Esophagus muscularis mucosa (tissue), 4 donors: ENCODE measurements around the gene GAREM1. TPM values are rescaled to one million over a fixed set of nuclear protein-coding genes. Genes with fewer than 3 reads are reported as not detected.

ENCODE experiments used
- DNase-seq: peaks from one replicate; pipeline ENCODE4 v3.0.0-alpha.2; 2017; ENCODE audit errors: extremely low spot score
- H3K27ac ChIP-seq, 4 donors: fragments of 200-600 bp; sonication (generic); replicated peaks in 1 of 4; 1 replicate in 3 of 4; 2 replicates in 1 of 4; pipeline ENCODE4 v1.5.1; 2016 to 2019; ENCODE audit warnings: mild to moderate bottlenecking in 1 of 4
- H3K27me3 ChIP-seq, 4 donors: fragments of 200-600 bp; sonication (generic); one replicate each; pipeline versions ENCODE4 v1.5.1 to v1.6.0; 2016 to 2019
- H3K36me3 ChIP-seq, 4 donors: fragments of 200-600 bp; sonication (generic); one replicate each; pipeline ENCODE4 v1.5.1; 2016 to 2019
- H3K4me1 ChIP-seq, 4 donors: fragments of 200-600 bp; sonication (generic); one replicate each; pipeline ENCODE4 v1.5.1; 2016 to 2019
- H3K4me3 ChIP-seq, 4 donors: fragments of 200-600 bp; sonication (generic); 1 replicate in 2 of 4; 2 replicates in 2 of 4; pipeline ENCODE4 v1.5.1; 2016 to 2019; ENCODE audit warnings: mild to moderate bottlenecking in 4 of 4, moderate library complexity in 1 of 4
- H3K9me3 ChIP-seq, 4 donors: fragments of 200-600 bp; sonication (generic); 1 replicate in 3 of 4; 2 replicates in 1 of 4; pipeline ENCODE4 v1.5.1; 2016 to 2019
- CTCF ChIP-seq, 3 experiments: fragments of 200-600 bp in 2 of 3; fragments of 450-650 bp in 1 of 3; sonication (generic) in 2 of 3; IDR thresholded peaks; one replicate each; pipeline ENCODE4 v1.5.1; 2017 to 2019; ENCODE audit warnings: antibody characterized with exemption in 3 of 3, mild to moderate bottlenecking in 2 of 3, moderate library complexity in 1 of 3
- EP300 ChIP-seq: sonication (generic); formaldehyde crosslinking; IDR thresholded peaks from one replicate; pipeline ENCODE4 v1.6.1; 2017; ENCODE audit warnings: antibody characterized with exemption
- POLR2A ChIP-seq: fragments of 450-650 bp; IDR thresholded peaks from one replicate; pipeline ENCODE4 v1.6.1; 2017; ENCODE audit warnings: antibody characterized with exemption, moderate library complexity, mild to moderate bottlenecking, low read depth
- POLR2AphosphoS5 ChIP-seq, 2 donors: sonication (generic); formaldehyde crosslinking; IDR thresholded peaks; one replicate each; pipeline ENCODE4 v1.6.1; 2017; ENCODE audit warnings: antibody characterized with exemption in 2 of 2
- WGBS: methylation state at CpG from one replicate; pipeline ENCODE4 v1.1.5; 2018; 5-methylcytosine and 5-hydroxymethylcytosine counted together
- intact Hi-C: fragments of 100-400 bp; cut with DNase I; formaldehyde crosslinking; loops from one replicate; pipeline ENCODE4 v1.15.1; 2023
- small RNA-seq, 3 donors: library from RNA; depleted of rRNA; stranded (forward); fragments of <200 nt; gene quantifications; one replicate each; pipeline ENCODE3, GENCODE V24; 2016
- total RNA-seq, 4 donors: library from RNA; depleted of rRNA; stranded (reverse); fragments of >200 nt; gene quantifications; one replicate each; pipeline versions ENCODE4 v1.1.0 to v1.2.1, GENCODE V29; 2016

The GAREM1 gene
- total RNA-seq, 4 donors from 2014 or later: 7.0 to 11.6 (median 9.8) TPM

GRCh38 chr18:32219431-32220018 is 251.2 kb downstream of the GAREM1 start:
- intact Hi-C loops: no loop called here

GRCh38 chr18:32216390-32216789 is 254.3 kb downstream of the GAREM1 start:
- intact Hi-C loops: no loop called here
- Histone ChIP-seq H3K4me3 (no peak overlapping the region), H3K27me3 (no peaks in the 10 kb centered on the region), H3K27ac (no peak overlapping the region), H3K4me1 (no peaks in the 10 kb centered on the region), H3K36me3 (no peaks in the 10 kb centered on the region), H3K9me3 (no peaks in the 10 kb centered on the region)
- DNase-seq: no peak
- 88% methylated on average over 2 of the region's 2 CpGs for WGBS
- no peak for TF ChIP-seq EP300
- no peak for TF ChIP-seq CTCF (IDR thresholded peaks at IDR 0.05)
- TF ChIP-seq POLR2A: no peak
- no peak for TF ChIP-seq POLR2AphosphoS5 (IDR thresholded peaks at IDR 0.05)

More at GRCh38 chr18:32219431-32220018, 251.2 kb downstream of the GAREM1 start:
- TF ChIP-seq EP300 (no peak), POLR2A (no peak), CTCF (IDR thresholded peaks at IDR 0.05) (no peak), POLR2AphosphoS5 (IDR thresholded peaks at IDR 0.05) (no peak)
- no peaks in the 10 kb centered on the region for H3K36me3 ChIP-seq
- H3K27me3 ChIP-seq: no peaks in the 10 kb centered on the region
- H3K4me3 ChIP-seq: no peak overlapping the region
- H3K4me1 ChIP-seq: no peaks in the 10 kb centered on the region
- 85% methylated on average over 3 of the region's 3 CpGs for WGBS
- H3K9me3 ChIP-seq: no peaks in the 10 kb centered on the region
- no peak overlapping the region for H3K27ac ChIP-seq
- no peak for DNase-seq

GRCh38 chr18:32213693-32214092 is 257.0 kb downstream of the GAREM1 start:
- DNase-seq: no peak
- 92% methylated on average over 2 of the region's 2 CpGs for WGBS
- intact Hi-C loops: no loop called here

More at GRCh38 chr18:32213693-32214092, 257.0 kb downstream of the GAREM1 start:
- no peaks in the 10 kb centered on the region for H3K9me3 ChIP-seq
- no peaks in the 10 kb centered on the region for H3K36me3 ChIP-seq
- no peak for TF ChIP-seq POLR2AphosphoS5 (IDR thresholded peaks at IDR 0.05)
- TF ChIP-seq CTCF (IDR thresholded peaks at IDR 0.05): no peak
- no peak for TF ChIP-seq EP300
- no peak for TF ChIP-seq POLR2A
- no peak overlapping the region for H3K27ac ChIP-seq
- no peak overlapping the region for H3K4me3 ChIP-seq
- no peaks in the 10 kb centered on the region for H3K27me3 ChIP-seq
- no peaks in the 10 kb centered on the region for H3K4me1 ChIP-seq

Small RNA genes within 50 kb of the gene (small RNA-seq; reads per million reads assigned to genes)
- gene RF00019: 0 reads per million in 3 donors
